Hepatocyte (in vitro differentiated cells): ENCODE results near the gene DBR1.

Experiments used
- CTCF ChIP-seq: fragments of 200-600 bp; sonication (generic); IDR thresholded peaks from 2 replicates; pipeline ENCODE4 v1.5.1; 2016; ENCODE audit warnings: antibody characterized with exemption, mild to moderate bottlenecking; ENCODE audit not compliant: poor library complexity
- EZH2 ChIP-seq: fragments of 200-600 bp; sonication (generic); IDR thresholded peaks from 2 replicates; pipeline ENCODE4 v1.6.1; 2016; ENCODE audit warnings: antibody characterized with exemption, mild to moderate bottlenecking, borderline replicate concordance
- EZH2phosphoT487 ChIP-seq: fragments of 200-600 bp; sonication (generic); IDR thresholded peaks from one replicate; pipeline ENCODE4 v1.6.1; 2018; ENCODE audit warnings: antibody characterized with exemption, mild to moderate bottlenecking, low read depth, moderate library complexity; ENCODE audit not compliant: unreplicated experiment, severe bottlenecking

DNA sequence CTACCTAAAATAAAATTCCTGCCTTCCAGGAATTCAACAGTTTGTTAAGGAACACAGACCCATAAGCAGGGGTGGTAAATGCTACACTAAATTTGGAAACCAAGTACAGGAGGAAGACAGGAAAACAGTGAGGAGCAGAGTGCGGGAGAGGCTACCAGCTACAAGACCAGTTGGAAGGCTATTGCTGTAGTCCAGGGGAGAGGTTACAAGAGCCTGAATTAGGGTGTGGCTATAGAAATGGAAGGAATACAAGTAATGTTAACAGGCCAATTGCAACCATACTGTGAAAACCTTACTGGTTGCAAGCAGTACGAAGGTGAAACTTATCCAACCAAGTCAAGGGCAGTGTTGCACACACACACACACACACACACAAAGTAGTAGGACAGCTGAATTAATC lies 11.5 kb upstream of the DBR1 start:
- TF ChIP-seq CTCF (no peak), EZH2 (no peak), EZH2phosphoT487 (no peak)
